GM12873 (cell line): Measurements from ENCODE around the gene INO80B.

ENCODE experiments used
- TF ChIP-seq, protein P1 (sequence below): IDR thresholded peaks from 2 replicates; pipeline ENCODE4 v1.5.1; 2012; ENCODE audit warnings: low read depth, mild to moderate bottlenecking, moderate library complexity, low read length, control low read depth; ENCODE audit not compliant: insufficient read depth; ENCODE audit errors: missing control alignments

The INO80B gene

DNA sequence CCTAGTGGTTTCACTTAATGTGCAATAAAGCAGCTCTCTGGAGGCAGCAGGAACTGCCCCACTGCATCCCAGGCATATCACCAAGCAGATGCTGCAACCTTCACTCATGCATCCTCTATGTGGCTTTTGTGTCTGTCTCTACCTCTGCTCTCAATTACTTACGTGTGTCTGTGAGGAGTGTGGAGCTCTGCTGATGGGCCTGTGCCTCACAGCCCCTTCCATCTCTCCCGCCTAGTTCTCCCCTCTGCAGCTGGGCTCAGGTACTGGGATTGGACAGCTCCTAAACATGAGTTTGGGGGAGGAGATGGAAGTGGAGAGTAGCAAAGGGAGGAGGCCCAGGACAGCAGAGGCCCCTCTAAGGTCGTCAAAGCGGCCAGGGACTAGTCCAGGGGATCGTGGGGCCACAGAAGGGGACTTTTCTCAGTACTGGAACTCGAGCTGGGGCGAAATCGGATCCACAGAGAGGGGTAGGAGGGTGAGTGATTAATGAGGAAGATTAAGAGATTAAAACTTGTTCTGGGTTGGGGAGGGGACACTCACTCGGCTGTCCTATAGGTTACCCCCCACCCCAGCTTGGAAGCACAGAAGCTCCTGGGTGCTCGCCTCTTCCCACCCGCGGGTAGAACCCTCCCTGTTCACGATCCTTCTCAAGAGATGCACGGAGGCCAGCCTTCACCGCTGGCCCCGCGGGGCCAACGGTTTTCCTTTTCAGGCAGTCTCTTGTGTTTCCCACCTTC is 46.6 kb downstream of the INO80B start:
- TF ChIP-seq, protein P1, sequence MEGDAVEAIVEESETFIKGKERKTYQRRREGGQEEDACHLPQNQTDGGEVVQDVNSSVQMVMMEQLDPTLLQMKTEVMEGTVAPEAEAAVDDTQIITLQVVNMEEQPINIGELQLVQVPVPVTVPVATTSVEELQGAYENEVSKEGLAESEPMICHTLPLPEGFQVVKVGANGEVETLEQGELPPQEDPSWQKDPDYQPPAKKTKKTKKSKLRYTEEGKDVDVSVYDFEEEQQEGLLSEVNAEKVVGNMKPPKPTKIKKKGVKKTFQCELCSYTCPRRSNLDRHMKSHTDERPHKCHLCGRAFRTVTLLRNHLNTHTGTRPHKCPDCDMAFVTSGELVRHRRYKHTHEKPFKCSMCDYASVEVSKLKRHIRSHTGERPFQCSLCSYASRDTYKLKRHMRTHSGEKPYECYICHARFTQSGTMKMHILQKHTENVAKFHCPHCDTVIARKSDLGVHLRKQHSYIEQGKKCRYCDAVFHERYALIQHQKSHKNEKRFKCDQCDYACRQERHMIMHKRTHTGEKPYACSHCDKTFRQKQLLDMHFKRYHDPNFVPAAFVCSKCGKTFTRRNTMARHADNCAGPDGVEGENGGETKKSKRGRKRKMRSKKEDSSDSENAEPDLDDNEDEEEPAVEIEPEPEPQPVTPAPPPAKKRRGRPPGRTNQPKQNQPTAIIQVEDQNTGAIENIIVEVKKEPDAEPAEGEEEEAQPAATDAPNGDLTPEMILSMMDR = no peak

DNA sequence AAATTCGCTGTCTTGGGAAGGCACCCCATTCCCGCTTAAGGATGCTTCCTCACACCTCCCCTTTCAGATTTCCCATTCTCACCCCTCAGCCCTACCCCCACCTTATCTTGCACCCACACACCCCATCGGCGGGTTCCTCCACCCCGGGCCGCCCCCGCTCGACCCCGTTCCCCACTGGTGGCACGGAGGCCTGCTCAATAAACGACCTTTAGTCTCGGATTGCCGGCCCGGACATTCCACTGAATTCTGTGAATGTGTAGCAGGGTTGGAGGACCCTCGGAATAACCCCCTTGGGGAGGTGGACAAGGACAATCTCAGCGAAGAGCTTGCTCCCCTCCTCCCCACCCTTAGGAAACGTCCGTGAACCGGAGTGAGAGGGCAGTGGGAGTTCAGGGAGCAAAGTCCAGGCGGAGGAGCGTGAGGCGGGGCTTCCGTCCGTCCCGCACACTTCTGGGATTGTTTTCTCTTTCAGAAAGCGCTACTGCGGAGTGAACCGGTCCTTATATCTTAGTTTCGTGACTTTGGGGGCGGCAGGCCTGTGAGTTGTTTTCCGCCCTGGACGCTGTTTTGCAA is 47.3 kb downstream of the INO80B start:
- TF ChIP-seq, protein P1 = no peak

DNA sequence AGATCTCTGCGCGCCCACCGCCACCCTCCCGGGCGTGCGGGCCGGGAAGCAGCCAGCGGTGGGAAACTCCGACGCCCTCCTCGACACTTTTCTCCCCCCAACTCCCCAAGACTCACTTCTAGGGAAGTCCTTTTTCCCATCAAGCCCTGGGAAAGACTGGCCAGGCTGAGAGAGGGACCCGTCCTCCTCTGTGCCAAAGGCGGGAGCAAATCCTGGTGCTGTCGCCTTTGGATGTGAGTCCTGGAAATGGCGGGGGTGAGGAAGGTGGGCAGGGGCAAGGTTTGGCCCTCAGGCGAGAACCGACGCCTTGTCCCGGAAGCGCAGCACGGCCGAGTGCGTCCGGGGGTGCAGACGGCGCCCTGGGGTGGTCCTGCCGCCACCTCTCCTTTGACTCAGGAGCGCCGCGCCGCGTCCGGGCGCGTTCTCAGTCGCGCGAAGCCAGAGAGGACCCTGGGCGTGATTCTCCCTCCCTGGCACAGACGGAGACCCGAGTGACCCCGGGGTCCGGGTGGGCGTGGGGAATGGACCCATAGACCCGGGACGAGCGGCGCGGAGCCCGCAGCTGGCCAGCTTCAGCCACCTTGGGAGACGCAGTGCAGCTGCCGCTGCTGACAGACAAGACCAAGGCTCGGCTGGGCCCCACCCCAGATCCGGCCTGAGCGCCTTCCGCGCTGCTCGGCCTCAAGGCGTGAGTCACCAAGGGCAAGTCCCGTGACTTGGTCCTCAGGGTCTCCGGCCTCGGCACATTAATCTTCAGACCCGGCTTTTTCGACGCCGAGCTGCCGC is 48.0 kb downstream of the INO80B start:
- TF ChIP-seq, protein P1 = peak; percentile 54

DNA sequence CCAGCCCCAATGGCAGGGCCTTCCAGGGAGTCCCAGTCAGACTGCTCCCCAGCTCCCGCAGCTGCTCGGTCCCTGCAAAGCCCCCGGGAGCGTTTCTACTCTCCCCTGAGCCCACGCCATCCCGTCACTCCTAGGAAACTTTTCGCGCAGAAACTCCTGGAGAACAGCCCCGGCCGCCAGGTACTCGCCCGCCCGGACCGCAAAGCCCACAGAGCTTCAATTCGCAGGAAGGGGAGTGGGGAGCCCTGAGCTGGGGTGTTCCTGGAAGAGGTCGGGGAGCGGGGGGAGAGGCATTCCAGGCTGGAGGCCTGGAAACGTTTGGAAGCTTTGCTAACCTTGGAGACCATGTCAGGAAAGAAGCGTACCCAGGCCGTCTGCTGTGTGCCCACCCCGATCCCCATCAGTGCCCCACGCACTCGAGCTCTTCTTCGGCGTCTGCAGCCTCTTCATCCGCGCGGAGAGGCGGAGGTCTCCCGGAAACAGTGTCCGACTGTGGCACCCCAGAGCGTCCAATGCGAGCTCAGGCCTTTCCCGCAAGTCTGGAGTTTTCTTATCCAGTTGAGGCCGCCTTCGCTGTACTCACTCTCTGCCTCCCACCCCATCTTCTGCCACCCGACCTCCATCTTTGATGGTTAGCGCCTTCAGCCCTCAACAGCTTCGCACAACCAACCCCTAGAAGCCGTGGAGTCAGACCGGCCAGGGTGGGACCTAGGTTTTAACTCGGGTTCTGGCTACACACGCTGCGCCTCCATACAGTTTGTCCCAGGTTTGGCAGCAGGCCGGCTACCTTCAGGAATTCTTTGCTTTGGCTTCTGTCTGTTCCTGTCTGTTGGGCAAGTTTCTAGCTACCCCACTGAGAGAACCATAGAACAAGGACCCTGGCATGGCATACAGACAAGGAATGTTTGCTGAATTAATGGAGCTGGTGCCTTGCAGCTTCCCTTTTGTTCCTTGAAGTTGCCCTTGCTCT is 48.9 kb downstream of the INO80B start:
- TF ChIP-seq, protein P1 = no peak

DNA sequence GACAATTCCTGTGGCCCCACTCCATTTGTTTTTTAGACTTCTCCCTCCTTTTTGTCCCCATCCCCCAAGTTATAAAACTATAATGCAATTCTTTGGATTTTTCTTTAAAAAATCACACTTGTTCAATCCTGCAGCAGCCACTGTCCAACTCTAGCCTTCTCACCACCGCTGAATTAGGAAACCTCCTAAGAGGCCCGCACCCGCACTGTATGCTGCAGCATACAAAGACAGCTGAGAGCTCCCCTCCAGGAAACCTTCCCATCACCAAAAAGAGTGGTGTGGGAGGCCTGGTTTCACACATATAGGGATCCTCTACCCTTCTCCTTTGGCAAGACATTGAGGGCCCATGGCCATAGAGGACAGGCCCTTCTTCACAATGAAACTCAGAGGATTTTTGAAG is 49.7 kb downstream of the INO80B start:
- TF ChIP-seq, protein P1 = no peak

DNA sequence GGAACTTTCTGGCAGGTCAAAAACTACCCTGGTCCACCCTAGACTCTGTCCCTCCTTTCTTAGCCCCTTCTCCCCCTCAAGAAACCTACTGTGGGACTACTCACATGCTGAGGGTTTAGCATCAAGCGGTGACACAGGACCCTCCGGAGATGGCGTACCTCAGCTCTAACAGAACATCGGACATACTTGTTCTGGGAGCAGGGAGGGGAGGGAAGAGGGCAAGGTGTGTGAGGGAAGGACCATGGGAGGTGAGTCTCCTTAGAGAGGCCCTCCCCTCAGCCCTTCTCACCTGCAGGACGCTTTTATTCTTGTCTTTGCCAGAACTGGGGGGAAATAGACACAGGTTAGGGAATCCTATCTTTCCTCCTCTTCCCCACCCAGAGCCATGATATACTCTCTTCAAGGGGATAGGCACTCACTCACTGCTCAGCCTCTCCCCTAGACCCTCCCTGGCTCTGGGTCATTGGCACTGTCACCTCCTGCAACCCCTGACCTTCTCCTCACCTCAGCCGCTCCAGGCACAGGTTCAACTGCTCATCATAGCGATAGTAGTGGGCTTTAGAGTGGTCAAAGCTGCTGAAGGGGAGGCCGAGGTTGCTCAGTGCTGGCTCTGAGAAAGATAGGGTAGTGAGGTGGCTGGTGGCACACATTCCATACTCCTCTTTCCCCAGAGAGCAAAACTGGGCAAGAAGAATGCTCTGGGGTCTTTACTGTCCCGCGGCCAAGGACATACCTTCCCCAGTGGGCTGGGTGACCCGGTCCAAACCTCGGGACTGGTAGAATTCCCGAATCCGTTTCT is 50.8 kb downstream of the INO80B start:
- TF ChIP-seq, protein P1 = no peak
